Measurements from ENCODE around the gene GBGT1. TPM values are rescaled to one million over a fixed set of nuclear protein-coding genes. Genes with fewer than 3 reads are reported as not detected.

GBGT1 gene
- total and polyA plus RNA-seq, 9 of the 15 experiments (the other 6 are each of a cell fraction or from before 2014, with no cell fraction given): 0.55 to 25.8 (median 13.7) TPM

DNA sequence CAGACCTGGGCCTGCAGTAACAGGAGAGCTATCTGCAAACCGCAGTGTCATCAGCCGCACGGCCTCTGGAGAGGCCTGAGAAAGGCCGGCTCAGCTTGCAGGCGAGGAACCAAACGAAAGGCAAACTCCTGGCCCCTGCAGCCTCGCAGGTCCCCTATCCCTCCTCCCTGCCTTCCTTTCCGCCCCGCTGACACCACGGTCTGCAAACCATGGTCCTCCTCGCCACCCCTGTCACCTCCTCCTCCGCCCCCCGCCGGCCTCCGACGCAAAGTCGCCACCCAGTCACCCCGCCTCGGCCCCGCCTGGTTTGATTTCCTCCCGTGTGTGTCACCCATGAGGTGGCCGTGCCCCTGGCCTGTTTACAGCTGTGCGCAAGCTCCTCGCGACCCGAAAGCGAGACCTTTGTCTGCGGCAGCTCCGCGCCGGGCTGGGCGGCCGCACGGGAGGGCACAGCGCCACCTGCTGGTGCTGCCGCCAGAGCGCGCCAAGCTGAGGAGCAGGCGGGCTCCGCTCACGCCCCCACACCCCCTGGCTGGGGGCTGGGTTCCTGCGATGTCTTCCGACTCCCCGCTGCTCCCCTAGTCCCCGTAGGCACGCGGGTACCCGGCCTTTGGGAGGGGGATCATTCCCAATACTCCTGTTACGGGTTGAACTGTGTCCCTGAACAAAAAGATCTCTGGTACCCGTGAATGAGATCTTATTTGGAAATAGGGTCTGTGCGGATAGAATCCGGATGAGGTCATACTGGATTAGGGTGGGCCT, 19.4 kb downstream of the GBGT1 start (continued):
- TF ChIP-seq, protein P1, sequence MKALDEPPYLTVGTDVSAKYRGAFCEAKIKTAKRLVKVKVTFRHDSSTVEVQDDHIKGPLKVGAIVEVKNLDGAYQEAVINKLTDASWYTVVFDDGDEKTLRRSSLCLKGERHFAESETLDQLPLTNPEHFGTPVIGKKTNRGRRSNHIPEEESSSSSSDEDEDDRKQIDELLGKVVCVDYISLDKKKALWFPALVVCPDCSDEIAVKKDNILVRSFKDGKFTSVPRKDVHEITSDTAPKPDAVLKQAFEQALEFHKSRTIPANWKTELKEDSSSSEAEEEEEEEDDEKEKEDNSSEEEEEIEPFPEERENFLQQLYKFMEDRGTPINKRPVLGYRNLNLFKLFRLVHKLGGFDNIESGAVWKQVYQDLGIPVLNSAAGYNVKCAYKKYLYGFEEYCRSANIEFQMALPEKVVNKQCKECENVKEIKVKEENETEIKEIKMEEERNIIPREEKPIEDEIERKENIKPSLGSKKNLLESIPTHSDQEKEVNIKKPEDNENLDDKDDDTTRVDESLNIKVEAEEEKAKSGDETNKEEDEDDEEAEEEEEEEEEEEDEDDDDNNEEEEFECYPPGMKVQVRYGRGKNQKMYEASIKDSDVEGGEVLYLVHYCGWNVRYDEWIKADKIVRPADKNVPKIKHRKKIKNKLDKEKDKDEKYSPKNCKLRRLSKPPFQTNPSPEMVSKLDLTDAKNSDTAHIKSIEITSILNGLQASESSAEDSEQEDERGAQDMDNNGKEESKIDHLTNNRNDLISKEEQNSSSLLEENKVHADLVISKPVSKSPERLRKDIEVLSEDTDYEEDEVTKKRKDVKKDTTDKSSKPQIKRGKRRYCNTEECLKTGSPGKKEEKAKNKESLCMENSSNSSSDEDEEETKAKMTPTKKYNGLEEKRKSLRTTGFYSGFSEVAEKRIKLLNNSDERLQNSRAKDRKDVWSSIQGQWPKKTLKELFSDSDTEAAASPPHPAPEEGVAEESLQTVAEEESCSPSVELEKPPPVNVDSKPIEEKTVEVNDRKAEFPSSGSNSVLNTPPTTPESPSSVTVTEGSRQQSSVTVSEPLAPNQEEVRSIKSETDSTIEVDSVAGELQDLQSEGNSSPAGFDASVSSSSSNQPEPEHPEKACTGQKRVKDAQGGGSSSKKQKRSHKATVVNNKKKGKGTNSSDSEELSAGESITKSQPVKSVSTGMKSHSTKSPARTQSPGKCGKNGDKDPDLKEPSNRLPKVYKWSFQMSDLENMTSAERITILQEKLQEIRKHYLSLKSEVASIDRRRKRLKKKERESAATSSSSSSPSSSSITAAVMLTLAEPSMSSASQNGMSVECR (CRISPR knock-in tag; IDR thresholded peaks at IDR 0.05): peak; percentile 96
- TF ChIP-seq SIN3B (IDR thresholded peaks at IDR 0.05; ENCODE audit: low read depth) (0 out of 2 replicates have a peak, but pooled peaks have one; percentile 25), PHF8 (IDR thresholded peaks at IDR 0.05; ENCODE audit: borderline replicate concordance, low read length) (peak; percentile 19; the same call in 1 of the 2 replicates), BMI1 (IDR thresholded peaks at IDR 0.05; ENCODE audit: low read length) (no peak), TBL1XR1 (IDR thresholded peaks at IDR 0.05; ENCODE audit: low read length in 2 of 2) (no peak), CTBP1 (IDR thresholded peaks at IDR 0.05; ENCODE audit: borderline replicate concordance) (peak; percentile 83), TCF7 (IDR thresholded peaks at IDR 0.05; ENCODE audit: borderline replicate concordance) (peak; percentile 68; the same call in 1 of the 2 replicates), NONO (IDR thresholded peaks at IDR 0.05; ENCODE audit: low read depth in 2 of 2, low read length in 1 of 2) (peak in 1 of 2 experiments; percentile 77; a peak in 1 of 4 replicates), NRF1 (conservative IDR thresholded peaks at IDR 0.05 in 1 of 2, IDR thresholded peaks at IDR 0.05 in 1 of 2) (peak; percentile 82 to 84), ZBTB33 (CRISPR knock-in tag; IDR thresholded peaks at IDR 0.05) (peak; percentile 68), ETV1 (tag; conservative IDR thresholded peaks at IDR 0.05; ENCODE audit: low read depth) (peak; percentile 17; the same call in 1 of the 2 replicates), ATF1 (CRISPR knock-in tag; IDR thresholded peaks at IDR 0.05) (no peak), ATF1 (tag; IDR thresholded peaks at IDR 0.05) (peak; percentile 64), NR4A1 (CRISPR knock-in tag; IDR thresholded peaks at IDR 0.05) (no peak), NR4A1 (tag; IDR thresholded peaks at IDR 0.05) (peak; percentile 82), ZNF586 (CRISPR knock-in tag; conservative IDR thresholded peaks at IDR 0.05) (no peak), ARID1B (IDR thresholded peaks at IDR 0.05) (peak; percentile 70), RBBP5 (IDR thresholded peaks at IDR 0.05; ENCODE audit: borderline replicate concordance, insufficient read depth, low read length, poor library complexity, severe bottlenecking) (peak; percentile 45), MTA3 (IDR thresholded peaks at IDR 0.05; ENCODE audit: borderline replicate concordance) (peak; percentile 65; the same call in 1 of the 2 replicates), RBFOX2 (IDR thresholded peaks at IDR 0.05; ENCODE audit: low read depth, low read length) (peak; percentile 69), EGR1 (conservative IDR thresholded peaks at IDR 0.05) (peak; percentile 89), POLR2B (IDR thresholded peaks at IDR 0.05; ENCODE audit: low read depth, partially characterized antibody) (peak; percentile 32), KAT7 (CRISPR knock-in tag; IDR thresholded peaks at IDR 0.05; ENCODE audit: borderline replicate concordance) (peak; percentile 61; the same call in 1 of the 2 replicates)

Measured in K562 (cell line).